DOHH2 (cell line): ENCODE data around the gene CMIP.

Experiments
- CTCF ChIP-seq: fragments of 200-600 bp; sonication (generic); IDR thresholded peaks from one replicate; pipeline ENCODE4 v1.5.1; 2014; ENCODE audit warnings: antibody characterized with exemption, mild to moderate bottlenecking, low read depth, low read length; ENCODE audit not compliant: poor library complexity, severe bottlenecking
- EZH2phosphoT487 ChIP-seq: fragments of 200-600 bp; sonication (generic); IDR thresholded peaks from 2 replicates; pipeline ENCODE4 v1.6.1; 2017; ENCODE audit warnings: borderline replicate concordance, mild to moderate bottlenecking, antibody characterized with exemption, low read length, moderate library complexity, mixed read lengths

GRCh38 chr16:81650982-81651562 lies 206.5 kb downstream of the CMIP start:
- TF ChIP-seq CTCF = no peak
- no peak for TF ChIP-seq EZH2phosphoT487
